Omental fat pad (tissue), 4 donors: ENCODE results near the gene NASP. TPM values are rescaled to one million over a fixed set of nuclear protein-coding genes. Genes with fewer than 3 reads are reported as not detected.

ENCODE experiments used
- ATAC-seq: fragments of 150-250 bp; one replicate; pipeline ENCODE4 v1.9.1; 2016; ENCODE audit warnings: mild to moderate bottlenecking, moderate library complexity; ENCODE audit not compliant: low FRiP score
- DNase-seq: peaks from one replicate; pipeline ENCODE4 v3.0.0-alpha.2; 2019; ENCODE audit warnings: low spot score
- total RNA-seq, 4 donors: library from RNA; depleted of rRNA; stranded (reverse); fragments of >200 nt; gene quantifications; one replicate each; pipeline ENCODE4 v1.1.0, GENCODE V29; 2016
- TF ChIP-seq, protein P1 (sequence below), 3 donors: fragments of 450-650 bp; IDR thresholded peaks; one replicate each; pipeline ENCODE4 v1.5.1; 2016 to 2017; ENCODE audit warnings: antibody characterized with exemption in 3 of 3, mild to moderate bottlenecking in 3 of 3, moderate library complexity in 2 of 3

NASP gene
- total RNA-seq, 4 donors from 2014 or later, result 48.0 to 96.5 (median 80.6) TPM

GRCh38 chr1:45629035-45629434 lies 45.2 kb downstream of the NASP start:
- TF ChIP-seq, protein P1, sequence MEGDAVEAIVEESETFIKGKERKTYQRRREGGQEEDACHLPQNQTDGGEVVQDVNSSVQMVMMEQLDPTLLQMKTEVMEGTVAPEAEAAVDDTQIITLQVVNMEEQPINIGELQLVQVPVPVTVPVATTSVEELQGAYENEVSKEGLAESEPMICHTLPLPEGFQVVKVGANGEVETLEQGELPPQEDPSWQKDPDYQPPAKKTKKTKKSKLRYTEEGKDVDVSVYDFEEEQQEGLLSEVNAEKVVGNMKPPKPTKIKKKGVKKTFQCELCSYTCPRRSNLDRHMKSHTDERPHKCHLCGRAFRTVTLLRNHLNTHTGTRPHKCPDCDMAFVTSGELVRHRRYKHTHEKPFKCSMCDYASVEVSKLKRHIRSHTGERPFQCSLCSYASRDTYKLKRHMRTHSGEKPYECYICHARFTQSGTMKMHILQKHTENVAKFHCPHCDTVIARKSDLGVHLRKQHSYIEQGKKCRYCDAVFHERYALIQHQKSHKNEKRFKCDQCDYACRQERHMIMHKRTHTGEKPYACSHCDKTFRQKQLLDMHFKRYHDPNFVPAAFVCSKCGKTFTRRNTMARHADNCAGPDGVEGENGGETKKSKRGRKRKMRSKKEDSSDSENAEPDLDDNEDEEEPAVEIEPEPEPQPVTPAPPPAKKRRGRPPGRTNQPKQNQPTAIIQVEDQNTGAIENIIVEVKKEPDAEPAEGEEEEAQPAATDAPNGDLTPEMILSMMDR (IDR thresholded peaks at IDR 0.05), result no peak
- ATAC-seq, result no peak
- no peak for DNase-seq

DNA sequence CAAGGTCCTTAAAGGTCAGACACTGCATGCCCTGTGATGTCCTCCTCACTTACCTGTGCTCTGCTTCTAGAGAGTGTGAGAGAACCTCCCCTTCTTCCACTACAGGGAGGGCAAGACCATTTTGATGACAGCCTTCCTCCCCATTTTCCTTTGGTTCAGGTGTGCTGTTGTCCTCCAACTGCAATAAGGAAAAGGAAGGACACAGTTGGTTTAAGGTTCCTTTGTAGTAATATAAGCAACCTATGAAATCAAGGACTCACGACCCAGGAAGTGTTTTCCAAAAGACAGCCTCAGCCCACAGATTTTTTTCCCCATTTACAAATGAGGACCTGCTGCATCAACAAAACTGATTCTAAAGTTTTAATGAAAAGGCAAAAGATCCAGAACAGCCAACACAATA lies 46.6 kb downstream of the NASP start:
- TF ChIP-seq, protein P1 (IDR thresholded peaks at IDR 0.05), result no peak
- no peak for ATAC-seq
- no peak for DNase-seq

DNA sequence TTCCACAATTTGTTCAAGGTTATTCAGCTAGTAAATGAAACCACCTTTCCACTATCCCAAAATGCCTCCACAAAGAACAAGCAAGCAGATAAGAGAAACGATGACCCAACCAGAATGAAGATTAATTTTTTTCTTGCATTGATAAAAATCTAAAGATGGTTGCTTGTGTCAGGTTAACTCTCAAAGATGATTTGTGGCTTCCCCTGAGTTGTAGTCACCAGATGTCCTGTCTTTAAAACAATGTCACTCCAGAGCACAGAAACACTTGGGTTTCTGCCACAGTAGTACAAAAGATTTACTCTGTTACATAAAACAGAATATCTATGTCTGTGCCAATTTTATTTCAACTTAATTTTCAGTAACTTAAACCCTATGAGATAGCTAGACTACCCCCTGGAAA lies 51.4 kb downstream of the NASP start:
- ATAC-seq, result no peak
- no peak for DNase-seq
- TF ChIP-seq, protein P1 (IDR thresholded peaks at IDR 0.05), result no peak

- ATAC-seq (no peak), DNase-seq (no peak)
These were observed 56.5 kb downstream of the NASP start for GRCh38 chr1:45640293-45640692.

GRCh38 chr1:45643321-45643720 lies 59.5 kb downstream of the NASP start:
- TF ChIP-seq, protein P1 (IDR thresholded peaks at IDR 0.05), result no peak
- DNase-seq (no peak), ATAC-seq (no peak)

More at GRCh38 chr1:45640293-45640692, 56.5 kb downstream of the NASP start:
- TF ChIP-seq, protein P1 (IDR thresholded peaks at IDR 0.05), result no peak

DNA sequence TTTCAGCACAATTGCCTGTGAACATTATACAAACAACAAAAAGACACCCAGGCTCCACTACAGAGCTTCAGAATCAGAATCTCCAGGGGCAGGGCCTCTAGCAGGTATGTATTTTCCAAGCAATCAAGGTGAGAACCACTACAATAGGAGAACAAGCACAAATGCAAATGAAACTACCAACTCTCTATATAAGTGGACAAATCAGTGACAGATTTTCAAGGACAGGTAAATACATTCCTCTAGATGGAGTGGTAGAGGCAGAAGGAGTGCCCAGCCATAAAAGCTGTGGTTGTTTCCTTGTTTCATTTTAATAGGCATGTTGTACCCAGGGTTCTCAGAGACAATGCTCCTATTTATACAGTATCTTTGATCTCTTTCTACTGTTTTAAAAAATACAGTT lies 60.1 kb downstream of the NASP start:
- TF ChIP-seq, protein P1 (IDR thresholded peaks at IDR 0.05), result no peak
- no peak for DNase-seq
- ATAC-seq, result no peak

- ATAC-seq, result no peak
- TF ChIP-seq, protein P1 (IDR thresholded peaks at IDR 0.05), result no peak
- DNase-seq, result no peak
These were observed 60.8 kb downstream of the NASP start for GRCh38 chr1:45644661-45645060.
